Measurements from ENCODE around the gene BPIFB6.

Gene BPIFB6

DNA sequence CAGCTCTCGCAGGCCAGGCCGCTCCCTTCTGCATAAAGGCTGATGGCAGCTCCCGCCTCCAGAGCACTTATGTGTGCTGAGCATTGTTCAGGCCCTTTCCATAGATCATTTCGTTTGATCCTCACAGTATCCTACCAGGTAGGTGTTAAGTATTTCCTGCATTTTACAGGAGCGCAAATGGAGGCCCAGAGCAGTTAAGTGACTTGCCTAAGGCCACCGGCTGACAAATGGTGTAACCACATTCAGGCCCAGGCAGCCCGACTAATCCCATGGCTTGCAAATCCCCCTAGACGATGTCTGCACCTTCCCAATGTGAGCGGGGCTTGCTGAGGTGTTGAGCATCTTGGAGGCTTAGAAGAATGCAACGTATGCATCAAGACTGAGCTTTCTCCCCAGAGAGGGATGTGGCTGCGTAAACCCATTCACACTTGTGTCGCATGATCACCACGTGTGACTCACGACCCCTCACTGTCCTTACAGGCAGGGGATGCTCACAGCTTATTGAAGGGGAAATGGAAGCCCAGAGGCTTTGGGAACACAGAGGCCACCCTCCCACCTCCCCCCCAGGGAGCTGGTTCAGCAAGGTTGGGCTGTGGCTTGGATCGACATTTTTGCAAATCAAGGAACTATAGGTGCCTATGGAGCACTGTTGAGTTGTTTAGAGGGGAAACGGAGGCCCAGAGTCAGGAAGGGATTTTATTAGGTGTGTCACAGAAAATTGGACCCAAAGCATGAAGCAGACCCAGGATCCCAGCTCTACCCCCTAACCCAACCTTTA lies 16.9 kb upstream of the BPIFB6 start:
- TF ChIP-seq TAF1 (IDR thresholded peaks at IDR 0.05; ENCODE audit: borderline replicate concordance, insufficient read depth, low read length) (no peak), SIN3A (IDR thresholded peaks at IDR 0.05; ENCODE audit: borderline replicate concordance, insufficient read depth, low read length) (no peak), FOXP2 (optimal IDR thresholded peaks at IDR 0.05; ENCODE audit: borderline replicate concordance, extremely low read depth, extremely low read length, insufficient read depth) (no peak), POLR2AphosphoS5 (IDR thresholded peaks at IDR 0.05; ENCODE audit: low read depth, low read length) (no peak)
- TF ChIP-seq, protein P1, sequence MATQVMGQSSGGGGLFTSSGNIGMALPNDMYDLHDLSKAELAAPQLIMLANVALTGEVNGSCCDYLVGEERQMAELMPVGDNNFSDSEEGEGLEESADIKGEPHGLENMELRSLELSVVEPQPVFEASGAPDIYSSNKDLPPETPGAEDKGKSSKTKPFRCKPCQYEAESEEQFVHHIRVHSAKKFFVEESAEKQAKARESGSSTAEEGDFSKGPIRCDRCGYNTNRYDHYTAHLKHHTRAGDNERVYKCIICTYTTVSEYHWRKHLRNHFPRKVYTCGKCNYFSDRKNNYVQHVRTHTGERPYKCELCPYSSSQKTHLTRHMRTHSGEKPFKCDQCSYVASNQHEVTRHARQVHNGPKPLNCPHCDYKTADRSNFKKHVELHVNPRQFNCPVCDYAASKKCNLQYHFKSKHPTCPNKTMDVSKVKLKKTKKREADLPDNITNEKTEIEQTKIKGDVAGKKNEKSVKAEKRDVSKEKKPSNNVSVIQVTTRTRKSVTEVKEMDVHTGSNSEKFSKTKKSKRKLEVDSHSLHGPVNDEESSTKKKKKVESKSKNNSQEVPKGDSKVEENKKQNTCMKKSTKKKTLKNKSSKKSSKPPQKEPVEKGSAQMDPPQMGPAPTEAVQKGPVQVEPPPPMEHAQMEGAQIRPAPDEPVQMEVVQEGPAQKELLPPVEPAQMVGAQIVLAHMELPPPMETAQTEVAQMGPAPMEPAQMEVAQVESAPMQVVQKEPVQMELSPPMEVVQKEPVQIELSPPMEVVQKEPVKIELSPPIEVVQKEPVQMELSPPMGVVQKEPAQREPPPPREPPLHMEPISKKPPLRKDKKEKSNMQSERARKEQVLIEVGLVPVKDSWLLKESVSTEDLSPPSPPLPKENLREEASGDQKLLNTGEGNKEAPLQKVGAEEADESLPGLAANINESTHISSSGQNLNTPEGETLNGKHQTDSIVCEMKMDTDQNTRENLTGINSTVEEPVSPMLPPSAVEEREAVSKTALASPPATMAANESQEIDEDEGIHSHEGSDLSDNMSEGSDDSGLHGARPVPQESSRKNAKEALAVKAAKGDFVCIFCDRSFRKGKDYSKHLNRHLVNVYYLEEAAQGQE (IDR thresholded peaks at IDR 0.05; ENCODE audit: insufficient read depth in 1 of 2, low read depth in 2 of 2, low read length in 2 of 2) = no peak

DNA sequence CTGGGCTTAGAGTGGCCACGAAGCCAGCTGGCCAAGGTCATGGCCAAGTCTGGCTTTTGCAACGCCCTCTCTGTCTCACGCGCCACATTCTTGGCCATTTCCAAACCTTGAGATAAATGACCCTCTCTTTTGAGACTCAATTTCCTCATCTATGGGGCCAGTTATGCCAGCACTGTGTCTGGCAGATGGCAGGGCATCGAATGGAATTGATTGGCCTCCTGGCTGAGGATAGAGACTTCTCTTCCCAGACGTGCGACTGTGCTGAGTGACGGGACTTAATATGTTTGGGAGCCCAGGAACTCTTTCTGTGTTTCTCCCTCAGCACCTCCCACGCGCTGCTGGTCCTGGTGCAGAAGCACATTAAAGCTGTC lies 16.3 kb upstream of the BPIFB6 start:
- no peak for TF ChIP-seq POLR2AphosphoS5 (IDR thresholded peaks at IDR 0.05; ENCODE audit: low read depth, low read length)
- no peak for TF ChIP-seq FOXP2 (optimal IDR thresholded peaks at IDR 0.05; ENCODE audit: borderline replicate concordance, extremely low read depth, extremely low read length, insufficient read depth)
- TF ChIP-seq, protein P1 (IDR thresholded peaks at IDR 0.05; ENCODE audit: insufficient read depth in 1 of 2, low read depth in 2 of 2, low read length in 2 of 2) = no peak
- no peak for TF ChIP-seq TAF1 (IDR thresholded peaks at IDR 0.05; ENCODE audit: borderline replicate concordance, insufficient read depth, low read length)
- TF ChIP-seq SIN3A (IDR thresholded peaks at IDR 0.05; ENCODE audit: borderline replicate concordance, insufficient read depth, low read length) = no peak

DNA sequence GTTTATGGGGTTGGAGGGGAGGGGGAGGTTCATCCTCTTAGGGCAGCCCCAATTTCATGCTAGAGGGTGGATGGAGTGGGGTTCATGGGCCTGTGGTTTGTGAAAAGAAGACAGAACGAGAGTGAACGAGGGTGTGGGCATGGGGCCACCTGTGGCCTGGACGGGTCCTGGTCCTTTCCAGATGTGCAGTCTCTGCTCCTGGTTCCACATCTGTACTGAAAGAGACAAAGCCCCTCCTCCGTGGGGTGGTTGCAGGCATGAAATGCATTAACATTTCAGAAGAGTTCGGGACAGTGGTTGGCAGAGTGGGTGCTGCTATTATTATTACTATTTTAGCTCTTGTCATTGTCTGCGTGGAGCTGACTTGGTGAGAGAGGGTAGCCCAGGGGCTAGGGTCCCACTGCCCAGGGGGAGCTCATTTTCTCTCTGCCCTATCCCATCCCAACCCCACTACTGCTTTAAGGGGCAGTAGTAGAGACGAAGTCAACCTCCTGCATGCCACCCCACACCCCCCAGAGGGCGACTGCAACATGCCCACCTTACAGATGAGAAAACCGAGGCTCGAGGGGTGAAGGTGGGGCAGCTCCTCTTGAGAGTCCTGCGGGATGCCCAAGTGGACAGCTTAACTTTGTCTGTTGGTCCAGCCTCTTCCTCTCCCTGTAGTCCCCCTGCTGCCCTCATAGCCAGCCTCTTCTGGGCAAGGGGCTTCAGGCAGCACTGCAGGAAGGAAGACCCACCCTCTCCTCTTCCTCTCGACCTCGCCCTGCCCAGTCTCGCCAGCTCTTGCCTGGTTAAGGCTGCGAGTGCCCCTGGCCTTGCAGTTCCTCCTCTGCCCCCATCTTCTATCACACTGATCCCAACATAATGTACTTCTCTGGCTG lies 15.5 kb upstream of the BPIFB6 start:
- TF ChIP-seq FOXP2 (optimal IDR thresholded peaks at IDR 0.05; ENCODE audit: borderline replicate concordance, extremely low read depth, extremely low read length, insufficient read depth) (no peak), POLR2AphosphoS5 (IDR thresholded peaks at IDR 0.05; ENCODE audit: low read depth, low read length) (no peak), TAF1 (IDR thresholded peaks at IDR 0.05; ENCODE audit: borderline replicate concordance, insufficient read depth, low read length) (no peak), SIN3A (IDR thresholded peaks at IDR 0.05; ENCODE audit: borderline replicate concordance, insufficient read depth, low read length) (no peak)
- TF ChIP-seq, protein P1 (IDR thresholded peaks at IDR 0.05; ENCODE audit: insufficient read depth in 1 of 2, low read depth in 2 of 2, low read length in 2 of 2) = no peak

DNA sequence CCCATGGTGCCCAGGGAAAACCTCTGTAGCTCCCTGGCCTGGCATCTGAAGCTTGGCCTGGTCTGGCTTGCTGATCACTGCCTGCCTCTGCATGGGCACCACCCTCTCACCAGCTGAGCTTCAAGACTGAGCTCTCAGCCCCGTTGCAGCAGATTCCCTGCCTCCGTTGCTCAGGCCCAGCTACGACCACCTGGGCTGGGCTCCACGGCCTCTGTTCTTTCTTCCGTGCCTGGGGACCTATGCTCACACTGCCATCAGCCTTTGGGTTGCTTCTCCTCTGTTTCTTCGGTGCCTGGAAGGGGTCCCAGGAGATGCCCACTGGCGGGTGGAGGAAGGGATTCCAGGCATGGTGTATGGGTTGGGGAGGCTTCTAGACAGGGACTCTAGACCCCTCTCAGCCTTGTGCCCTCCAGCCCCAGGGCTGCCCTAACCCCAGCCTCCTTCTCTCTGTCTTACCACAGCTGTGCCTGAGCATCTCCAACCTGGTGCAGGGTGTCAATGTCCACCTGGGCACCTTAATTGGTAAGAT lies 14.8 kb upstream of the BPIFB6 start:
- TF ChIP-seq FOXP2 (optimal IDR thresholded peaks at IDR 0.05; ENCODE audit: borderline replicate concordance, extremely low read depth, extremely low read length, insufficient read depth) = no peak
- TF ChIP-seq SIN3A (IDR thresholded peaks at IDR 0.05; ENCODE audit: borderline replicate concordance, insufficient read depth, low read length) = no peak
- TF ChIP-seq TAF1 (IDR thresholded peaks at IDR 0.05; ENCODE audit: borderline replicate concordance, insufficient read depth, low read length) = no peak
- no peak for TF ChIP-seq POLR2AphosphoS5 (IDR thresholded peaks at IDR 0.05; ENCODE audit: low read depth, low read length)
- TF ChIP-seq, protein P1 (IDR thresholded peaks at IDR 0.05; ENCODE audit: insufficient read depth in 1 of 2, low read depth in 2 of 2, low read length in 2 of 2) = no peak

Measured in PFSK-1 (cell line).